ENCODE measurements around the gene FETUB. TPM values are rescaled to one million over a fixed set of nuclear protein-coding genes. Genes with fewer than 3 reads are reported as not detected.

Gene FETUB
- total RNA-seq, 1 experiment from 2014 or later, result not detected

GRCh38 chr3:186593862-186594261 is 46.3 kb upstream of the FETUB start:
- peaks cover 73% of the 10 kb centered on the region for H3K4me1 ChIP-seq
- no peak overlapping the region for H3K4me3 ChIP-seq (ENCODE audit: low read depth, low read length)
- no peaks in the 10 kb centered on the region for H3K27me3 Mint-ChIP-seq (ENCODE audit: insufficient read depth, unreplicated experiment)
- POLR2A ChIA-PET, result no interaction called here
- no peak overlapping the region for H3K4me3 Mint-ChIP-seq (ENCODE audit: unreplicated experiment)
- no TSS peak for BruUV-seq (replicated peaks)
- peaks cover 8% of the 10 kb centered on the region for H3K36me3 Mint-ChIP-seq (ENCODE audit: insufficient read depth, unreplicated experiment)
- H3K27ac Mint-ChIP-seq (ENCODE audit: unreplicated experiment), result no peak overlapping the region
- DNase-seq, result no peak
- intact Hi-C loops (cut with micrococcal nuclease; ENCODE audit: unreplicated experiment), result no loop called here
- H3K4me1 Mint-ChIP-seq (ENCODE audit: low read depth, unreplicated experiment), result peaks cover 45% of the 10 kb centered on the region
- H3K9me3 ChIP-seq, result no peaks in the 10 kb centered on the region
- no peak for TF ChIP-seq CTCF (IDR thresholded peaks at IDR 0.05; ENCODE audit: insufficient read depth in 1 of 2, low read depth in 1 of 2, low read length in 1 of 2, severe bottlenecking in 1 of 2, unreplicated experiment in 1 of 2)
- H3K9me3 Mint-ChIP-seq (ENCODE audit: unreplicated experiment), result no peaks in the 10 kb centered on the region
- H3K36me3 ChIP-seq (ENCODE audit: control insufficient read depth, insufficient read depth, low read length), result no peaks in the 10 kb centered on the region
- CTCF ChIA-PET, result no interaction called here
- no peaks in the 10 kb centered on the region for H3K27me3 ChIP-seq (replicated peaks; ENCODE audit: control insufficient read depth, insufficient read depth, low read length)

- Mint-ChIP-seq H3K27ac (ENCODE audit: unreplicated experiment) (no peak overlapping the region), H3K9me3 (ENCODE audit: unreplicated experiment) (no peaks in the 10 kb centered on the region), H3K36me3 (ENCODE audit: insufficient read depth, unreplicated experiment) (peaks cover 14% of the 10 kb centered on the region), H3K4me3 (ENCODE audit: unreplicated experiment) (no peak overlapping the region), H3K27me3 (ENCODE audit: insufficient read depth, unreplicated experiment) (no peaks in the 10 kb centered on the region), H3K4me1 (ENCODE audit: low read depth, unreplicated experiment) (peaks cover 53% of the 10 kb centered on the region)
- Histone ChIP-seq H3K27me3 (replicated peaks; ENCODE audit: control insufficient read depth, insufficient read depth, low read length) (no peaks in the 10 kb centered on the region), H3K4me1 (peaks cover 73% of the 10 kb centered on the region), H3K4me3 (ENCODE audit: low read depth, low read length) (no peak overlapping the region), H3K9me3 (no peaks in the 10 kb centered on the region), H3K36me3 (ENCODE audit: control insufficient read depth, insufficient read depth, low read length) (no peaks in the 10 kb centered on the region)
- BruUV-seq (replicated peaks), result no TSS peak
- DNase-seq, result no peak
- intact Hi-C loops (cut with micrococcal nuclease; ENCODE audit: unreplicated experiment), result no loop called here
- no peak for TF ChIP-seq CTCF (IDR thresholded peaks at IDR 0.05; ENCODE audit: insufficient read depth in 1 of 2, low read depth in 1 of 2, low read length in 1 of 2, severe bottlenecking in 1 of 2, unreplicated experiment in 1 of 2)
- CTCF ChIA-PET, result interaction anchor here (0.6 kb wide), 1 partner anchor 385 kb away, joined by 3 read pairs; no protein-coding TSS in a partner anchor
- POLR2A ChIA-PET, result interaction anchor here (0.7 kb wide), 1 partner anchor 642 kb away, joined by 3 read pairs; no protein-coding TSS in a partner anchor
These were observed 45.5 kb upstream of the FETUB start for GRCh38 chr3:186594591-186595113.

- no TSS peak for BruUV-seq (replicated peaks)
- Histone ChIP-seq H3K4me3 (ENCODE audit: low read depth, low read length) (no peak overlapping the region), H3K27me3 (replicated peaks; ENCODE audit: control insufficient read depth, insufficient read depth, low read length) (no peaks in the 10 kb centered on the region), H3K4me1 (peaks cover 69% of the 10 kb centered on the region), H3K36me3 (ENCODE audit: control insufficient read depth, insufficient read depth, low read length) (no peaks in the 10 kb centered on the region), H3K9me3 (no peaks in the 10 kb centered on the region)
- no peaks in the 10 kb centered on the region for H3K27me3 Mint-ChIP-seq (ENCODE audit: insufficient read depth, unreplicated experiment)
- peaks cover 56% of the 10 kb centered on the region for H3K4me1 Mint-ChIP-seq (ENCODE audit: low read depth, unreplicated experiment)
- H3K36me3 Mint-ChIP-seq (ENCODE audit: insufficient read depth, unreplicated experiment), result peaks cover 14% of the 10 kb centered on the region
- intact Hi-C loops (cut with micrococcal nuclease; ENCODE audit: unreplicated experiment), result no loop called here
- no peak for TF ChIP-seq CTCF (IDR thresholded peaks at IDR 0.05; ENCODE audit: insufficient read depth in 1 of 2, low read depth in 1 of 2, low read length in 1 of 2, severe bottlenecking in 1 of 2, unreplicated experiment in 1 of 2)
- peak in 1 of 2 experiments; percentile 38 for DNase-seq
- H3K27ac Mint-ChIP-seq (ENCODE audit: unreplicated experiment), result peak overlapping the region; percentile 96
- POLR2A ChIA-PET, result interaction anchor here (0.8 to 1.0 kb wide), 2 partner anchors 26 to 146 kb away, joined by 3 to 4 read pairs; partner anchors contain the start of gene DNAJB11
- no peaks in the 10 kb centered on the region for H3K9me3 Mint-ChIP-seq (ENCODE audit: unreplicated experiment)
- peak overlapping the region; percentile 33 for H3K4me3 Mint-ChIP-seq (ENCODE audit: unreplicated experiment)
- CTCF ChIA-PET, result interaction anchor here (0.7 to 1.2 kb wide), 2 partner anchors 21 to 653 kb away, joined by 3 to 6 read pairs; no protein-coding TSS in a partner anchor
These were observed 43.5 kb upstream of the FETUB start for GRCh38 chr3:186596568-186597287.
